GM18498 (cell line): Measurements from ENCODE around the gene SLC25A13.

Experiments
- ATAC-seq: cut with Tn5 transposase; IDR thresholded peaks from one replicate; pipeline ENCODE4 v1.9.1; 2021; ENCODE audit warnings: mild to moderate bottlenecking, moderate library complexity; ENCODE audit not compliant: unreplicated experiment

SLC25A13 gene

DNA sequence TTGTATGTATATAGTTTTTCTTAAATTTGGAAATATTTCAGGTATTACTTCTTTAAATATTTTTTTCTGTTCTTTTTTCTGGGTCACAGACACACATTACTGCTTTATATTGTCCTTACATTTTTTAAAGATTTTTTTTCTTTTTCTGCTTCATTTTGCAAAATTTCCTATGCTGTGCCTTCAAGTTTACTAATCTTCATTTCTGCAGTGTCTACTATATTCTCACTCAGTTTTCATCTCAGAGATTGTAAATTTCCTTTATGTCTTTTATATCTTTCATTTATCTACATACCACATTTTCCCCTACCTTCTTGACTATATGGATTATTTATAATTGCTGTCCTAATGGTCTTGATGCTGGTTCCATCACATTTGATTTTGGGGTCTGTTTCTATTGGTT, 210.5 kb downstream of the SLC25A13 start:
- no peak for ATAC-seq

DNA sequence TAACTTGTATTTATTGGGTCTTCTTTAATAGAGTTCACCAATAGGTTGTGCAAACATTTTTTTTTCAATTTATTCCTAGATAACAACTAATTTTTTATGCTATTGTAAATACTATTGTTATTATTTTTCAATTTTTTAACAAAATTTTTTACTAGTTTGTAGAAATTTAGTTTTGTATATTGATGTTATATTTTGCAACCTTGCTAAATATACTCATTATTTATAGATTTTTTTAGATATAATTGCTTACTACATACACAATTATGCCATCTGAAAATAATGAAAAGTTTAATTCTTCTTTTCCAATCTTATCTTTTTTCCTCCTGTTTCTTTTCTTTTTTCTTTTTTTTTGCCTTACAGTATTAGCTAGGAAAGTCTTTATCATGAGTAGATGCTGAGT, 216.9 kb downstream of the SLC25A13 start:
- ATAC-seq = no peak

DNA sequence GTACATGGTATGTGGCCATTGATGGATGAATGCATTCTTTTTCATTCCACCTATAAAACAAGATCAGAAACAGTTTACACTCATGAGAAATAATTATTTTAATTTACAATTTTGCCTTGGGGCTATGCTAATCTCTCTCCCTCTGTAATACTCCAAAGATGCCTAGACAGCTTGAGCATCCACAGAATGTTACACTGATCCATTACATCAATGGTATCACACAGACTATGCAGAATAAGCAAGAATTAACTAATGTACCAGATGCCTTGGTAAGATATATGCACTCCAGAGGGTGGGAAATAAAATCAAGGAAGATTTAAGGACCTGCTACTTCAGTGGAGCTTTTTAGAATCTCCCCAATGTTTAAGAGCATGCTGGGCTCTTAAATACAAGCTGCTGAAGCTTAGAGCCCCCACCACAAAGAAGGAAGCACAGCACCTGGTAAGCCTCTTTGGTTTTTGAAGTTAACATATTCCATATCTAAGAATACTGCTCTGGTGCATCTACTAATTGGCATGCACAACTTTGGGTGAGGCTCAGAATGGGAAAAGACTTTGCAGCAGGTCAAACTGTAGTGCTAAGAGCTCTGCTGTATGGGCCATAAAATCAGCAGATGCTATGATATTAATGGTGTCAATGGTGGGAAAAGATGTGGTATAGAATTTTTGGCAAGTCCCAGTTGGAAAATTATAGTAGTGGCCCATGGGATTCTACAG, 219.6 kb downstream of the SLC25A13 start:
- no peak for ATAC-seq

DNA sequence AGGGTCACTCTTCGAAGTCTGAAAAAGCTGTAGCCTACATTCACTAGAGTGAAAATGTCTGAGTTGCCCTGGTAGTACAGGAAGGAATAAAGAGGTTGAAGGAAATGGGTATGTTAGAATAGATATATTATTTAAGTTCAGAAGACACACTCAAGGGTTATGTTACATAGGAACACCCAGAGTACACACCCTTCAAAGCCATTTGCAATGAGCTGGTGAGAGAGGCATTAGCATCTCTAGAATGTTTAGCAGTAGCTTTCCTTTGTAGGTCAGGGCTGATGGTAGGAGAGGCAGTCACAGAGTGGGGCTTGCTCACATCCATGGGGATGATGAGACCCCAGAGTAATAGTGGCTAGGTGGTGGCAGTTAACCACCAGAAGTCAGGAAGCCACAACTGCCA, 221.2 kb downstream of the SLC25A13 start:
- ATAC-seq = no peak

DNA sequence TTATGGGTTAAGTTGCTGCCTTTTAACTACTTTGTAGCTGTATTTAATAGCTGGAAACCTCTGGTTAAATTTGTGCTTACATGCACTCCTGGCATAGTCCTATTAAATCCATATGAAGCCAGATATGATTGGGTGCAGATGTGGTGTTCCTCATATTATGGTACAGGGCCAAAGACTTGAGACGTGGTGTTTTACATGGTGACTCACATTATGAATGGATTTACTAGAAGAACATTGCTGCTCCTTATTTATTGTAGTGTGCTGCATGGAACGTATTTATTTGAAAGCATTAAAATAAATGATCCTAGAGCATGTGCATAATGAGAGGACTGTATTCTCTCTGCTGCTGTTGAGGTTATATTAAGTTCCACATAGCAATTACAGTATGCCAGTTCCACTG, 224.1 kb downstream of the SLC25A13 start:
- no peak for ATAC-seq

DNA sequence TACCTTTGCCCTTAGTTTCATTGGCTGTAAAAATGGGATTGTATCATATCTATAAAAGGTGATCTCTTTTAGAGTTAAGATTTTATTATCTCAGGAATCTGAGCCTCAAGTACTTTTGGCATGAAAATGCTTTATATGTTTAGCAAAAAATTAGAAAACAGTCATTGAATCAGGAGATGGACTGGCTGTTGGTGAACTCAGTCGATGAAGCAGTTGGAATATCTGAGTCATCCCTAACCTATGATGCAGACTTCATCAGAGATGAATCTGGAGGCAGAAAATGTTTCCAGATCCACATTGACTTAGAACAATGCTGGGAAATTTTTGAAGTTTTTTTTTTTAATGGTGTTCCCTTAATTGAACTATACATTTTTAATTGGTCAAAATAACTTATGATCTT, 228.5 kb downstream of the SLC25A13 start:
- no peak for ATAC-seq

DNA sequence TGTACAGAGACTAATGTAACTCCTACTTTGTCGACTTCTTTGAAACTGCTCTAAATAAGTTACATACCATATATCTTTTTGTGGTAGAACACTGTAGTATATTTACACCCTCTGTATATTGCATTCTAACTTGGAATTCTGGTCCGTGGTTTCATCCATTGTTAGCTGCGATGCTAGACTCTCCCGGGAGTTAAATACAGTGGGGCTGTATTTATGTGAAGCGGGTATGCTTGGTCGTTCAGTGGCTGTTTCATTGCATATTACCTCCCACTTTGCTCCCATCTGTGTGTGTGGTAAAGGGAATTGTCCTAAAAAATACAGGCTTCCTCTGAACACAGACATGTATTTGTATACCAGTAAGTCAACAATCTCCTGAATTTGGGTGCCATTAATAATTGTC, 231.1 kb downstream of the SLC25A13 start:
- ATAC-seq = no peak

DNA sequence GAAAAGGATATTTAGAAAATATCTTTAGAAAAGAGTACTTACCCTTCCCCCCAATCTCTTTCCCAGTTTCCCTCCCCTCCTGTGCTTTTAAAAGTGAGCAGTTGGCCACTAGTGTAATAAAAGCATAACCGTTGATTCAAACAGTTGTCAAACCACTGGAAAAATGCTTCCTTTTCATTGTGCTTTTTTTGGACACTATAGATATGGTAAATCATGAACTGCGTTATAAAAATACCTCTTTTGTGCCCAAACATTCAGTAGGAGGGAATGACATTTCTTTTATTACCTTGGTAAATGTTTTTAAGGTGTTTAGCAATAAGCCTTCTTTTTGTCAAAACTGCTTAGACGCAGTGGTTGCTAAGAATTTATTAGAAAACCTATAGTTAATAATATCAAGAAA, 232.4 kb downstream of the SLC25A13 start:
- ATAC-seq = no peak

DNA sequence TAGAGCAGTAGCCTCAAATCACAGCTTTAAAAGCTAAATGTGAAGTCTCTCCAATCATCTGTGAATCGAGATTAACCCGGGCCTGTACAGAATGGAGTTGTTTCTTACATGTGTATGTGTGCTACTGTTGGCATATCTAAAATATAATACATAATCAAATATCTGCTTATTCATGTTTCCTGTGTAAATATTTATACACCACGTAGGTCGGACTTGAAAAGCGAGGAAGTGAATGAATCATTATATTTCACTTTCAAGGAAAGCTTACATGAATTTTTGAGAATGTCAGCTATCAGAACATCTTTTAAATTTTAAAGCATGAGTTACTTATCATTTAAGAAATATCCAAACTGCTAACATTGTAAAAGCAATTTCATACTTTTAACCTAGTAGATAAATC, 233.3 kb downstream of the SLC25A13 start:
- ATAC-seq = no peak

DNA sequence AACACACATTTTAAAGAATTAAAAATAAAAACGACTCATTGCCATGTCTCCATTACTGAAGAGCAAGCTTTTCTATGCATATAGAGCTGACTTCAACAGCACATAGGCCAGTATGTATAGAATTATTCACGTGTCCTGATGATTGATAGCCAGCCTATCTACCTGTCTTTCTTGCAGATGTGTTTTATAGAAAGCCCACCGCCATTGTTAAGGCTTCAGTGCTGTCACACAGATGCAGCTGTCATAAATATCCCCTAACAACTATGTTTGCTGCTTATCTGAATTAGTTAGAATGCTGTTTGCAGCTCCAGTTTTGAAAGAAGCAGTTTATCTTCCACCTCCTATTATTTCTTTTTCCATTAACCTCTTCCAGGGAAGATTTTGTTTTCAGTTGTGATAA, 235.9 kb downstream of the SLC25A13 start:
- no peak for ATAC-seq

DNA sequence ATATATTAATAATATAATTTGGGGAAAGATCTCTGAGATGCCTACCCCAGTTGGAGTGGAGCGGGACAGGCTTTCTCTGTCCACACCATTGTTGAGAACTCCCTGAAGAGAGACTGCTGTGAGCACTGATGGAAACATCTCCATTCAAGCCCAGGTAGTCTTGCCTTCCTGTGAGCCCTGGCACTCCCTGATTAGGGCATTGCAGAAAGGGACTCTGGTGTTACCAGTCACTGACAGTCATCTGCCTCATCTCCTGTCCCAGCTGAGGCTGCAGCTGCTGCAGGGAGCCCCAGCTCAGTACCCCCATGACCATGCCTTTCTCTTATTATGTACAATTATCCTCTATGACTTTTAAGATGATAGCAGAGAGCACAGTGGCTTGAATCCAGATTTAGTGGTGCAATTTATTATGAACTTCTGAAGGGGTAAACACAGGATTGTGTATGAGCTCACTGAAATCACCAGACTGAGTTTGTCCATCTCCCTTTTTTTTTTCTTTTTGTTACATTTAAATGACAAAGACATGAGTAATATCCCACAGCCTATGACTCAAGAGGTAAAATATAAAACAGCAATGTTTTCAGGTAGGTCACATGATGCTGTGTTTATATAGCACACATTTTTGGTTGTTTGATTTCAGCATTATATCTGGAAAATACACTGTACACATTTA, 236.9 kb downstream of the SLC25A13 start:
- ATAC-seq = no peak

DNA sequence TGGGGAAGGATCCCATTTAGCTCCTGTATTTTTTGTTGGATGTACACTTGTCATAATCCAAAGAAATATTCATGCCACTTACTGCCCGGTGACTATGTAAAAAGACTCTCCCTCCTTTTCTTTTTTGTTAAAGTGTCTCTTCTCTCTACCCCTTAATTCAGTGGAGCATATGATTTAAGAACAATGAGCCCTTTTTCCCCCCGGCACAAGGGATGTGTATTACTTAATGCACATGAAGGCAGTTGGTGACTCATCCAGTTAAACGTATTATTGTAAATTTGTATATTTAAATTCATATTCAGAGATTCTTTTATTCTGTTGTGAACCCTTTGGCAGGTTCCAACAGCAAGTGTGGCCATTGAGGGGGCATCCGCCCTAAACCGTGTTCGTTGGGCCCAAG, 241.9 kb downstream of the SLC25A13 start:
- no peak for ATAC-seq

DNA sequence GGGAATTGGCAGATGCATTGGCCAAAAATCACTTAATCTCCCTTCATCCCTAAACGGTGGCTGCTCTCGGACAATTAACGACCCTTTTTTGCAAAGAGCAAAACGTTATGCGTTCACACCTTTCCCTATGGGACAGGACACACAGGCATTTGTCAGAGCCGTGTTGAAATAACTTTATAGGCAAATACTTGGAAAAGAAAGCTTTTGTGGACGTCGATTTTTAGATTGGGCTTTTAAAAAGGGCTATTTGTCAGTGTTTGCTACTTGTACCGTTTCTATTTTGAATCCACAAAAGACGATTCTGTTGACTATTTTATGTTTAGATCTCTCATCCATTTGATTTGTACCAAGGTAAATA, 245.6 kb downstream of the SLC25A13 start:
- ATAC-seq = no peak

DNA sequence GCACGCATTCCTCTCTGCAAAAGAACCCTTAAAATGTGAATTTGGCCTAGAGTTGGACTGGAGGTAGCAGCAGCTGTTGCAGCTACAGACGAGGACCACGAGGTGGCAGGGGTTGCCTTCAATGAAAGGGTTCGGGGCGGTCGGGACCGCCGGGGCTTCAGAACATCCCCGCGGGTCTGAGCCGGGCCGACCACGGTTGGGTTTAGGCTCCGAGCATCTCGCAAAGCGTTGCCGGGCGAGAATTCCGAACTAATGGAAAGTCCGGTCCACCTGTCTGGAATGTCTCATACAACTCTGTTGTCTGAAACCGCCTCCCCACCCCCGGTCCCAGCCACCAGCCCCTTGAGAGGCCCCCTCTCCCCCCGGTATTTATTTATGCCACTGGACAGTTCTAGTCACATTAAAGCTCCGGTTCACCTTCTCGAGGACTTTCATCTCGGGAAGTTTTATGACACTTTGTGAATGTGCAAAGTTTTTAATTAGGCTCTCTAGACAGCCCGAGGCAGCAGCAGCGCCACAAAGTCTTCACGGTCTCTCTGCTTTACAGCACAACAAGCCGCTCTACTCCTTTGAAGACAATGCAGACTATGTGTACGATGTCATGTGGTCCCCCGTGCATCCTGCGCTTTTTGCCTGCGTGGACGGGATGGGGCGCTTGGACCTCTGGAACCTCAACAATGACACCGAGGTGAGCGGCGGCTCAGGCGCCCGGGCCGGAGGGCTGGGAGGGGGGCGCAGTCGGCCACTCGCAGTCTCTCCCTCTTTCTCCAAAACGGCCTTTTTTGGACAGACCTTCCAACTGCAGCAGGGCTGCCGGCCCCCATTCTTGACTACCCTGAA, 246.2 kb downstream of the SLC25A13 start:
- ATAC-seq = peak; percentile 89

DNA sequence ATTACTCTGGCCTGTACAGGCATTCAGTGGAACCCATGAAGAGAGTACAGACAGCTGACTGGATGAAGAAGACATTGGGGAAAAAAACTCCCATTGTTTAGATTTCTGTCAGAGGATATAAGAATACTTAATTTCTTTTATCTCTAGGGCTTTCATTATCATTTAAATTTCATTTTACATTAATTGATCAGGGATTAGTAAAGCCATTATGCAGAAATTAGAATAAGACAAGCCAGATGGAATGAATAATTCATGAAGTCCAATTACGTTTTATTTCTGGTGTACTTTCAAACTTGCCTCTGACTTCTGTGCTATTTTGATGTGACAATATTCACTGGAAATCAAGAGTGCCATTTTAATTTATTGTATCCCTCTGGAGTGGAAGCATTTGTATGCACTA, 247.0 kb downstream of the SLC25A13 start:
- no peak for ATAC-seq
